ENCODE results near the gene DOCK11.

- no peak for TF ChIP-seq GATA2 (IDR thresholded peaks at IDR 0.05; ENCODE audit: low read depth, low read length)
- TF ChIP-seq GATA3 (IDR thresholded peaks at IDR 0.05; ENCODE audit: low read depth, low read length): no peak
Measured at GRCh38 chrX:118474586-118474985, 21.0 kb upstream of the DOCK11 start.
